ENCODE measurements around the gene BAIAP2L1.
A peak's percentile ranks its signal among the peaks of the same experiment; 100 is the strongest.

BAIAP2L1 gene

GRCh38 chr7:98254951-98255610, 145.8 kb downstream of the BAIAP2L1 start:
- DNase-seq (ENCODE audit: low read depth), result peak; percentile 53
- TF ChIP-seq POLR2A (IDR thresholded peaks at IDR 0.05; ENCODE audit: extremely low read depth, insufficient read length) (no peak), CTCF (IDR thresholded peaks at IDR 0.05; ENCODE audit: low read depth, low read length) (no peak), MYC (IDR thresholded peaks at IDR 0.05; ENCODE audit: low read depth, low read length) (no peak), MAX (IDR thresholded peaks at IDR 0.05; ENCODE audit: low read depth, low read length) (no peak)
- H3K4me3 ChIP-seq (ENCODE audit: low read depth, low read length), result no peak overlapping the region

GRCh38 chr7:98254516-98254915, 146.4 kb downstream of the BAIAP2L1 start:
- H3K4me3 ChIP-seq (ENCODE audit: low read depth, low read length), result no peak overlapping the region
- TF ChIP-seq MYC (IDR thresholded peaks at IDR 0.05; ENCODE audit: low read depth, low read length) (no peak), MAX (IDR thresholded peaks at IDR 0.05; ENCODE audit: low read depth, low read length) (no peak), POLR2A (IDR thresholded peaks at IDR 0.05; ENCODE audit: extremely low read depth, insufficient read length) (no peak), CTCF (IDR thresholded peaks at IDR 0.05; ENCODE audit: low read depth, low read length) (no peak)
- DNase-seq (ENCODE audit: low read depth), result no peak

- TF ChIP-seq MYC (IDR thresholded peaks at IDR 0.05; ENCODE audit: low read depth, low read length) (no peak), CTCF (IDR thresholded peaks at IDR 0.05; ENCODE audit: low read depth, low read length) (no peak), MAX (IDR thresholded peaks at IDR 0.05; ENCODE audit: low read depth, low read length) (peak; percentile 1; the same call in 1 of the 2 replicates), POLR2A (IDR thresholded peaks at IDR 0.05; ENCODE audit: extremely low read depth, insufficient read length) (no peak)
- peak overlapping the region; percentile 78 for H3K4me3 ChIP-seq (ENCODE audit: low read depth, low read length)
- DNase-seq (ENCODE audit: low read depth), result no peak
Measured at GRCh38 chr7:98252425-98253054, 148.3 kb downstream of the BAIAP2L1 start.

- DNase-seq (ENCODE audit: low read depth), result peak; percentile 95
- peak within 1 kb of the TSS; percentile 78 for H3K4me3 ChIP-seq (ENCODE audit: low read depth, low read length)
- TF ChIP-seq MAX (IDR thresholded peaks at IDR 0.05; ENCODE audit: low read depth, low read length) (no peak; the same call in 1 of the 2 replicates), POLR2A (IDR thresholded peaks at IDR 0.05; ENCODE audit: extremely low read depth, insufficient read length) (peak; percentile 77), MYC (IDR thresholded peaks at IDR 0.05; ENCODE audit: low read depth, low read length) (0 out of 2 replicates have a peak, but pooled peaks have one; percentile 18)
Measured at GRCh38 chr7:98251601-98252424, 149.1 kb downstream of the BAIAP2L1 start, which contains the start of gene TECPR1. Gene TECPR1, minus strand, starts transcription at chr7:98252232. Its CDS starts 6,086 bp downstream, at chr7:98246146.

- TF ChIP-seq POLR2A (IDR thresholded peaks at IDR 0.05; ENCODE audit: extremely low read depth, insufficient read length) (no peak), CTCF (IDR thresholded peaks at IDR 0.05; ENCODE audit: low read depth, low read length) (no peak), MAX (IDR thresholded peaks at IDR 0.05; ENCODE audit: low read depth, low read length) (no peak), MYC (IDR thresholded peaks at IDR 0.05; ENCODE audit: low read depth, low read length) (no peak)
- H3K4me3 ChIP-seq (ENCODE audit: low read depth, low read length), result peak overlapping the region; percentile 78
- no peak for DNase-seq (ENCODE audit: low read depth)
Measured at GRCh38 chr7:98251231-98251600, 149.7 kb downstream of the BAIAP2L1 start.

Data from NB4 (cell line).